GM18520 (cell line): ENCODE data around the gene GOLGA8A.
"Not testable (repeated sequence)": the region's sequence is repeated elsewhere in the genome, so short reads cannot be mapped to it uniquely, and the experiment has no call there.

Experiments used
- ATAC-seq: cut with Tn5 transposase; IDR thresholded peaks from one replicate; pipeline ENCODE4 v1.9.1; 2021; ENCODE audit not compliant: unreplicated experiment

The GOLGA8A gene

GRCh38 chr15:34409511-34409910, 28.1 kb downstream of the GOLGA8A start:
- not testable (repeated sequence) for ATAC-seq

DNA sequence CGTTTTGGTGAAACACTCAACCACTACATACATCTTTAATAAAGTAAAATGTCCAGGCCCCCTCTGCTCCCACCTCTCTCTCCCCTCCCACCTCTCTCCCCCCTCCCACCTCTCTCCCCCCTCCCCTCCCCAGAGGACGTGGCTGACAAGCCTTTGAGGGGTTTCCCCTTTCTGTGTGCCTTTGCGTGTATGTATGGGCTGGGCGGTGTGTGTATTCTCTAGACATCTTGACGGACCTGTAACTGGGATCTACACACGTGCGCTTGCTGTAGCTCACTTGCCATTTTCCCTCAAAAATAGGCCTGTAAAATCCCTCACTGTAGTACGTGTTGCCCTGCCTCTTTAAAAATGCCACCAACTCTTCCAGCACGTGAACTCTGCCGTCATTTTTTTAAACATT, 28.6 kb downstream of the GOLGA8A start:
- not testable (repeated sequence) for ATAC-seq

GRCh38 chr15:34403899-34404298, 33.7 kb downstream of the GOLGA8A start:
- ATAC-seq: not testable (repeated sequence)

DNA sequence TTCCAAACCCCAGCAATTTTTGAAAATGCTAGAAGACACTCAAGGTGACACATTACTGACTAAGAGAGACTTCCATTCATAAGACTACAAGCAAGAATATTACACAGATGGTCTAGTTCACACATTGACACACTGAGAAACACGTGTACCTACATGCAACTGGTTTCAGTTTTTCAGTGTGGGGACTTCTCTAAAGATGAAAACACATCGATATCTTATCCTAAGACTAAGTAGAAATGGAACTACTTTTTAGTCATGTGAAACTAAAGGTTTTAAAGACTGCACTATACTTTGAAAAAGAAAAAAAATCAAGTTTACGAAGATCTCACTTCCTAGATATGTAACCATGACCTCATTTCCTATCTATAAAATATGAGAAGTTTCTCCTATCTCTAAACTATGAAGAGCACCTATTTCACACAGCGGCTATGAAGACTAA, 34.4 kb downstream of the GOLGA8A start:
- peak; percentile 67 for ATAC-seq

GRCh38 chr15:34397637-34398259, 39.9 kb downstream of the GOLGA8A start:
- ATAC-seq: not testable (repeated sequence)

- ATAC-seq: not testable (repeated sequence)
These were observed 44.6 kb downstream of the GOLGA8A start for GRCh38 chr15:34392981-34393380.

- not testable (repeated sequence) for ATAC-seq
These were observed 48.0 kb downstream of the GOLGA8A start for GRCh38 chr15:34389594-34390086.
